ENCODE results near the gene PGGT1B.
A peak's percentile ranks its signal among the peaks of the same experiment; 100 is the strongest.

PGGT1B gene
- 20.1 to 80.0 (median 40.0) reads per million in 17 experiments for total RNA-seq

- DNase-seq = peak; percentile 66 to 84 (median 84)
Observed at GRCh38 chr5:115262321-115263077, at the start of gene PGGT1B. Gene PGGT1B (minus strand): TSS chr5:115262877. CDS start chr5:115262851, 26 bp downstream.

- peak in 3 of 4 experiments; percentile 27 to 78 (median 66) for DNase-seq
Observed at GRCh38 chr5:115309751-115310370, 47.2 kb upstream of the PGGT1B start.

- no peak for DNase-seq
Observed at GRCh38 chr5:115308815-115309214, 46.1 kb upstream of the PGGT1B start.

GRCh38 chr5:115306011-115306536, 43.4 kb upstream of the PGGT1B start:
- DNase-seq = no peak

- no peak for DNase-seq
Observed at GRCh38 chr5:115304496-115304895, 41.8 kb upstream of the PGGT1B start.

- no peak for DNase-seq
Observed at GRCh38 chr5:115298811-115299210, 36.1 kb upstream of the PGGT1B start.

- no peak for DNase-seq
Observed at GRCh38 chr5:115297031-115297430, 34.4 kb upstream of the PGGT1B start.

GRCh38 chr5:115296124-115297022, 33.7 kb upstream of the PGGT1B start, which contains the start of gene CCDC112:
Gene CCDC112 (minus strand): TSS chr5:115296654. CDS start chr5:115296543, 111 bp downstream.
- DNase-seq = peak; percentile 79 to 95 (median 88)

GRCh38 chr5:115295777-115296123, 33.1 kb upstream of the PGGT1B start:
- DNase-seq = peak in 1 of 4 experiments; percentile 4

GRCh38 chr5:115291397-115291796, 28.7 kb upstream of the PGGT1B start:
- DNase-seq = no peak

- peak; percentile 47 to 78 (median 68) for DNase-seq
Observed at GRCh38 chr5:115289104-115289503, 26.4 kb upstream of the PGGT1B start.

- DNase-seq = no peak
Observed at GRCh38 chr5:115284021-115284420, 21.3 kb upstream of the PGGT1B start.

GRCh38 chr5:115282131-115282530, 19.5 kb upstream of the PGGT1B start:
- no peak for DNase-seq

GRCh38 chr5:115274584-115274983, 11.9 kb upstream of the PGGT1B start:
- peak; percentile 25 to 76 (median 63) for DNase-seq

GRCh38 chr5:115272297-115272958, 9.8 kb upstream of the PGGT1B start:
- DNase-seq = no peak

- DNase-seq = peak; percentile 12 to 84 (median 52)
Observed at GRCh38 chr5:115271295-115272050, 8.8 kb upstream of the PGGT1B start.

- no peak for DNase-seq
Observed at GRCh38 chr5:115267617-115268016, 4.9 kb upstream of the PGGT1B start.

- no peak for DNase-seq
Observed at GRCh38 chr5:115265220-115265619, 2.5 kb upstream of the PGGT1B start.

- no peak for DNase-seq
Observed at GRCh38 chr5:115264786-115265185, 2.1 kb upstream of the PGGT1B start.

- no peak for DNase-seq
Observed at GRCh38 chr5:115263078-115263380, 352 bp upstream of the PGGT1B start.

GRCh38 chr5:115262011-115262320, 711 bp downstream of the PGGT1B start:
- peak in 1 of 4 experiments; percentile 31 for DNase-seq

- DNase-seq = no peak
Observed at GRCh38 chr5:115260248-115260647, 2.4 kb downstream of the PGGT1B start.
